ENCODE results near the gene MGMT. TPM values are rescaled to one million over a fixed set of nuclear protein-coding genes. Genes with fewer than 3 reads are reported as not detected.
"Not testable (repeated sequence)": the region's sequence is repeated elsewhere in the genome, so short reads cannot be mapped to it uniquely, and the experiment has no call there.

Gene MGMT
- 10 to 100 TPM; 15.4 to 16.7 TPM for total RNA-seq

GRCh38 chr10:129466703-129467358 lies at the start of gene MGMT:
Gene MGMT (plus strand): TSS chr10:129467241.
- H3K27ac Mint-ChIP-seq = peak within 1 kb of the TSS; percentile 65
- peak within 1 kb of the TSS; percentile 75 for H3K4me3 Mint-ChIP-seq
- DNase-seq = peak; percentile 98
- POLR2A ChIA-PET = interaction anchor here (1.6 to 2.5 kb wide), 3 partner anchors 430 to 835 kb away, joined by 6 to 26 read pairs (median 7); partner anchors contain the start of gene C10orf143
- peaks cover 7% of the 10 kb centered on the region for H3K36me3 Mint-ChIP-seq (ENCODE audit: low read depth)
- H3K9me3 Mint-ChIP-seq = no peaks in the 10 kb centered on the region
- CTCF ChIA-PET = no interaction called here
- no peaks in the 10 kb centered on the region for H3K27me3 Mint-ChIP-seq
- H3K4me1 Mint-ChIP-seq = peaks cover 11% of the 10 kb centered on the region

- Mint-ChIP-seq H3K36me3 (ENCODE audit: low read depth) (no peaks in the 10 kb centered on the region), H3K27ac (no peak overlapping the region), H3K27me3 (no peaks in the 10 kb centered on the region), H3K4me1 (no peaks in the 10 kb centered on the region), H3K4me3 (no peak overlapping the region), H3K9me3 (no peaks in the 10 kb centered on the region)
- no peak for DNase-seq
- POLR2A ChIA-PET = no interaction called here
- CTCF ChIA-PET = no interaction called here
Measured at GRCh38 chr10:129417870-129418269, 49.2 kb upstream of the MGMT start.

GRCh38 chr10:129418496-129419225 lies 48.4 kb upstream of the MGMT start:
- no peaks in the 10 kb centered on the region for H3K27me3 Mint-ChIP-seq
- H3K4me3 Mint-ChIP-seq = no peak overlapping the region
- H3K9me3 Mint-ChIP-seq = no peaks in the 10 kb centered on the region
- H3K4me1 Mint-ChIP-seq = no peaks in the 10 kb centered on the region
- no peak overlapping the region for H3K27ac Mint-ChIP-seq
- no peaks in the 10 kb centered on the region for H3K36me3 Mint-ChIP-seq (ENCODE audit: low read depth)
- CTCF ChIA-PET = no interaction called here
- POLR2A ChIA-PET = no interaction called here
- DNase-seq = no peak

DNA sequence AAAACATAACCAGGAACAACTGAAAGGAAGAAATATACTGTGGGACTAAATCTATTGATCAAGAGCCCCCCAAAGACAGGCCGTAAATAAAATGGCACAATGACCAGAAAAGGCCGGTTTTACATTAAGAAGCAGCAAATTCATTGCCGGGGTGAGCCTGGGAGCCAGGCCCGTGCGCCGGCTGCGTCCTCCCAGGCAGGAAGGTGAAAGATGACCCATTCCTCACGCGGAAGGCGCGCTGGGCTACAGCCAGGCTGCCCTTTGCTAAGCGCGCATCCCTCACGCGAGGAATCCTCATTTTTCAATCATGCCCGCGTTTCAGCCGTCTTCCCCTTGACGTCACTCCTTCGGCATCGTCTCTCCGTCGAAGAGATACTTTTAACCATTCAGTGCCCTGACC lies 47.6 kb upstream of the MGMT start:
- DNase-seq = no peak
- H3K27ac Mint-ChIP-seq = no peak overlapping the region
- H3K27me3 Mint-ChIP-seq = no peaks in the 10 kb centered on the region
- CTCF ChIA-PET = no interaction called here
- H3K9me3 Mint-ChIP-seq = no peaks in the 10 kb centered on the region
- POLR2A ChIA-PET = no interaction called here
- H3K4me3 Mint-ChIP-seq = no peak overlapping the region
- H3K36me3 Mint-ChIP-seq (ENCODE audit: low read depth) = no peaks in the 10 kb centered on the region
- no peaks in the 10 kb centered on the region for H3K4me1 Mint-ChIP-seq

- Mint-ChIP-seq H3K27ac (no peak overlapping the region), H3K36me3 (ENCODE audit: low read depth) (no peaks in the 10 kb centered on the region), H3K4me3 (no peak overlapping the region), H3K27me3 (no peaks in the 10 kb centered on the region), H3K9me3 (no peaks in the 10 kb centered on the region), H3K4me1 (no peaks in the 10 kb centered on the region)
- POLR2A ChIA-PET = no interaction called here
- DNase-seq = no peak
- CTCF ChIA-PET = no interaction called here
Measured at GRCh38 chr10:129421399-129422010, 45.5 kb upstream of the MGMT start.

DNA sequence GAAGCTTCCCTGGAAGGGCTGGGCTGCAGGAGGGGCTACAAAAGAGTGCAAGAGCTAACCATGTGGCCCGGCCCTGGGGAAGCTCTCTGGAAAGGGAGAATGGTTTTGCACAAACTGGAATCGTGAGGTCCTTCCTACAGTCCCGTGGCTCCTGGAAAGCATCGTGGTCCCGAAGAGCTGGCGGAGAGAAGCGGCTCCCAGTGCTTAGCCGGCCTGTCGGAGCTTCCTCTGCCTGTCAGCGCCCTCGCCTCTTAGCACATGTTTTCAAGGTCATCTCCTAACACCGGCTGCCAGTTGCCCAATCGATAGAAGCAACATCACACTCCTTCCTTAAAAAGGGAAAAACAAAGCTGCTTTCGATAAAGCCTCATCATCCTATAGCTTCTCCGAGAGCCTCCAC lies 42.1 kb upstream of the MGMT start:
- peaks cover 3% of the 10 kb centered on the region for H3K27me3 Mint-ChIP-seq
- ChIA-PET CTCF (no interaction called here), POLR2A (no interaction called here)
- H3K4me1 Mint-ChIP-seq = no peaks in the 10 kb centered on the region
- no peak overlapping the region for H3K27ac Mint-ChIP-seq
- H3K4me3 Mint-ChIP-seq = no peak overlapping the region
- no peaks in the 10 kb centered on the region for H3K36me3 Mint-ChIP-seq (ENCODE audit: low read depth)
- H3K9me3 Mint-ChIP-seq = no peaks in the 10 kb centered on the region
- DNase-seq = no peak

- Mint-ChIP-seq H3K9me3 (no peaks in the 10 kb centered on the region), H3K36me3 (ENCODE audit: low read depth) (no peaks in the 10 kb centered on the region), H3K4me3 (no peak overlapping the region), H3K27me3 (peaks cover 3% of the 10 kb centered on the region), H3K27ac (no peak overlapping the region), H3K4me1 (no peaks in the 10 kb centered on the region)
- POLR2A ChIA-PET = no interaction called here
- CTCF ChIA-PET = no interaction called here
- DNase-seq = no peak
Measured at GRCh38 chr10:129426606-129427005, 40.4 kb upstream of the MGMT start.

DNA sequence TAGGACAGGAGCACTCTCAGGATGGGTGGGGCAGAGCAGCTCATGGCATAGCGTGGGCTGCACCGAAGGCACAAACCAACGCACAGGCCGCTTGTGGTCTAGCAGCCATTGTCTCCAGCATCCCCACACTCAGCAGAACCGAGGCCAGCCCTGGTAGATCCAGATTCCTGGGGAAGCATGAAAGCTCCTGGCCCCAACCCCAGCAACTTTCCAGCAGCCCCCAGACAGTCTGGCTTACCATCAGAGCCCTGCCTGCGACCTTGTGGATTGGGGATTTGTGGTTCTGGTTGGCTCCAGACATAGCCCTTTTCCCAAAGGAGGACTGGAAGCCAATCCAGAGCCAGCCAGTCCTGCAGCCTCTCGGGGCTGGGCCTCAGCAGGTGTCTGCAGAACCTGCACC lies 33.8 kb upstream of the MGMT start:
- Mint-ChIP-seq H3K27ac (no peak overlapping the region), H3K4me1 (no peaks in the 10 kb centered on the region), H3K4me3 (no peak overlapping the region), H3K36me3 (ENCODE audit: low read depth) (no peaks in the 10 kb centered on the region), H3K9me3 (no peaks in the 10 kb centered on the region), H3K27me3 (peaks cover 3% of the 10 kb centered on the region)
- POLR2A ChIA-PET = no interaction called here
- CTCF ChIA-PET = no interaction called here
- DNase-seq = no peak

GRCh38 chr10:129435724-129436123 lies 31.3 kb upstream of the MGMT start:
- H3K9me3 Mint-ChIP-seq, POLR2A ChIA-PET, CTCF ChIA-PET: not testable (repeated sequence)

DNA sequence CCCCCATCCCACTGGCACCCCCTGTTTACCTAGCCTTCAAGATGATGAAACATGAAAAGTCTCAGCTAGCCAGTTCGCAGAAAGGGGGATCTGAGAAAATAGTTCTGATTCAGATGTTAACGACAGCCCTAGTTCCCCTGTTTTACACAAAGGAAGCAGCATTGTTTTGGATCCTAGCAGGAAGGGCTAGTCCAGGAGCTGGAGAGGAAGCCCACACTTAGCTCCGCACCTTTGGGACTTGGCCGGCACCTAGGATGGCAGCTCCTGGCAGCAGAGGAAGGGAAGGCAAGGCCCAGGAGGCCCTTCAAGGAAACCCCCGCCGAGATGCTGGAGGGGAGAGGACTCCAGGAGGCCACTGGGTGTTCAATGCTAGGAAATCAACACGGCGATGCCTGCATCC lies 29.0 kb upstream of the MGMT start:
- POLR2A ChIA-PET = no interaction called here
- DNase-seq = no peak
- Mint-ChIP-seq H3K9me3 (no peaks in the 10 kb centered on the region), H3K27me3 (peaks cover 1% of the 10 kb centered on the region), H3K27ac (no peak overlapping the region), H3K36me3 (ENCODE audit: low read depth) (no peaks in the 10 kb centered on the region), H3K4me3 (no peak overlapping the region), H3K4me1 (no peaks in the 10 kb centered on the region)
- CTCF ChIA-PET = no interaction called here

More at GRCh38 chr10:129435724-129436123, 31.3 kb upstream of the MGMT start:
- not testable (repeated sequence) for H3K36me3 Mint-ChIP-seq (ENCODE audit: low read depth); DNase-seq; H3K27me3 Mint-ChIP-seq; H3K27ac Mint-ChIP-seq; H3K4me3 Mint-ChIP-seq; H3K4me1 Mint-ChIP-seq

DNA sequence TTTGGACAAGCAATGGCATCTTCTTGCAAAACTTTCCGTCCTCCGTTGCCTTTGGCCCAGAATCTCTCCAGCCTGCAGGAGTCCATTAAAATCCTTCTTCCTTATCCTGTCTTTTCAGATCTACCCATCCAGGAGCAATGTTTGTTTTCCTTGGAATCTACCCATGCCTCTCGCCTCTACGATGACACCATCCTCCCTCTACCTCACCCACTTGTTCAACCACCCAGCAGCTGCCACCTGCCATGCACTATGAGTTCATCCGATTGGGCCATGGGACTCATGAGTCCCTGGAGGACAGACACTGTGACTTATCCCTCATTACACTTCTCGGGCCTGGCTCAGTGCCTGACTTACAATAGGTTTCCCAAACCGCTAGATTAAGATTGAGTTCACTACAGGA lies 26.8 kb upstream of the MGMT start:
- CTCF ChIA-PET = no interaction called here
- Mint-ChIP-seq H3K4me3 (no peak overlapping the region), H3K27ac (no peak overlapping the region), H3K9me3 (no peaks in the 10 kb centered on the region), H3K27me3 (peaks cover 3% of the 10 kb centered on the region), H3K4me1 (no peaks in the 10 kb centered on the region), H3K36me3 (ENCODE audit: low read depth) (no peaks in the 10 kb centered on the region)
- no peak for DNase-seq
- POLR2A ChIA-PET = no interaction called here

DNA sequence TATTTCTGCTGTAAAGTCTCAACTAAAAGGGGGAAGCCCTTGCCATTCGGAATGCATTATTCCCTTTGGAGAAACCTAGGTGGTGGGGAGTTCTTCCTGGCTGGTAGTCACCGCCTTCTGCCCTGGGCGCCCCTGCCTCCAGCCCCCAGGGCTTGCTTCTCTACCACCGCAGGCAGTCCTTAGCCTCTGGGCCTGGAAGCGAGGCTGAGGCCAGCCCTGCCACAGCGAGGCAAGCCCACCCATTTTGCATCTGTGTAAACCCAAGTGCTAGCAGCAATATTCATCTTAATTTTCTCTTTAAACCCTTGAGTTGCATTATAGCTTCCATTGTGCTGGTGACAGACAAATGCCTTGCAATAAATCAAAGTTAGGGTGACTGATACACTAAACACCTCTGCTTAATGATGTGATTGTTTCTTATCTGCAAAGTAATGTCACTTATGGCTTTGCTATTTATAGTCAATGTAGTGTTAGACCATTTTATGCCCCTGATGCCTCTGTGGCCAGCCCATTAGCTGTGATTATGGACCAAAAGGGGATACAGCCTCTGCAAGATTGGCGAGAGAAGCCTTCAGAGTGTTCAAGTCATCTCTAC lies 26.2 kb upstream of the MGMT start:
- CTCF ChIA-PET = no interaction called here
- Mint-ChIP-seq H3K36me3 (ENCODE audit: low read depth) (no peaks in the 10 kb centered on the region), H3K9me3 (no peaks in the 10 kb centered on the region), H3K4me3 (no peak overlapping the region), H3K4me1 (no peaks in the 10 kb centered on the region), H3K27ac (no peak overlapping the region), H3K27me3 (peaks cover 3% of the 10 kb centered on the region)
- POLR2A ChIA-PET = no interaction called here
- DNase-seq = no peak

DNA sequence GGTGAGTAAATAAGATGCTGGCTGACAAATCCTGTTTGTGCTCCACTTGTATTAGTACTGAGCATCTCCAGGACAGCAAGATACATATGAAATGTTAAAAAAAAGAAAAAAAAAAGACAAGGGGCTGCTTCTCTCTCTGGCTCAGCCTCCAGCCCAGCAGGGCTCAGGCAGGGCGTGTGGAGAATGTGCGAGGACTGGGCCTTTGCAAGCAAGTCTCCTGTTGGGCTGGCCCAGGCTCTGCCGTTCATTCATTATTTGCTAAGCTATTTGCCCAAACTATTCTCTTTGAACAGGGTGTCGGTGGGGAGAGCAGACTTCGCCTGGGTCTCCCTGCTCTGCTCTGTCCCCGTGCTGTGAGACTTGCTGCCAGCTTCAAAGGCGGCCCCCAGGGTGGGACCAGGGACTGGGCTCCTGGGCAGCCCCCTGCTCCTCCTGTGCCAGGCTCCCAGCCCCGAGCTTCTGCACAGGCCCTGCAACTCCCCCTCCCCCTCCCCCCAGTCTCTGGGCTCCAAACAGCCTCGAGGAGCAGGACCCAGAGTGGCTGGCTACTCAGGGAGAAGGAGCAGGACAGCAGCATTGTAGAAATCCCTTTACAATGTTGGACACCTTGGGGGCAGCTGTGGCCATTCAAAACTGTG lies 25.6 kb upstream of the MGMT start:
- Mint-ChIP-seq H3K4me1 (no peaks in the 10 kb centered on the region), H3K27ac (no peak overlapping the region), H3K9me3 (no peaks in the 10 kb centered on the region), H3K36me3 (ENCODE audit: low read depth) (no peaks in the 10 kb centered on the region), H3K4me3 (no peak overlapping the region), H3K27me3 (peaks cover 3% of the 10 kb centered on the region)
- ChIA-PET POLR2A (no interaction called here), CTCF (no interaction called here)
- DNase-seq = no peak
